H9 (cell line): ENCODE data around the gene NKD2. TPM values are rescaled to one million over a fixed set of nuclear protein-coding genes. Genes with fewer than 3 reads are reported as not detected.

Source experiments
- DNase-seq: peaks from one replicate; pipeline ENCODE4 v3.0.0-alpha.2; 2017
- H2AFZ ChIP-seq: one replicate; pipeline ENCODE4 v1.6.1; 2013; ENCODE audit warnings: mild to moderate bottlenecking, low read length, control low read depth, moderate library complexity
- H2AK5ac ChIP-seq: 2 replicates; pipeline ENCODE4 v1.6.1; 2013; ENCODE audit warnings: low read length, control low read depth, mixed read lengths; ENCODE audit not compliant: insufficient read length
- H2BK120ac ChIP-seq: one replicate; pipeline ENCODE4 v1.6.1; 2013; ENCODE audit warnings: low read depth, mild to moderate bottlenecking, low read length, control low read depth, inconsistent platforms; ENCODE audit not compliant: poor library complexity, severe bottlenecking
- H2BK12ac ChIP-seq: 2 replicates; pipeline ENCODE4 v1.6.1; 2013; ENCODE audit warnings: low read length, control low read depth, mixed read lengths, low read depth; ENCODE audit not compliant: insufficient read length
- H2BK15ac ChIP-seq: 2 replicates; pipeline ENCODE4 v1.6.1; 2013; ENCODE audit warnings: low read depth, low read length, control low read depth
- H2BK20ac ChIP-seq: one replicate; pipeline ENCODE4 v1.6.1; 2013; ENCODE audit warnings: low read depth, mild to moderate bottlenecking, low read length, control low read depth, inconsistent platforms; ENCODE audit not compliant: poor library complexity, severe bottlenecking
- H2BK5ac ChIP-seq: 2 replicates; pipeline ENCODE4 v1.6.1; 2013; ENCODE audit warnings: low read length, control low read depth, mixed read lengths; ENCODE audit not compliant: insufficient read length
- H3K14ac ChIP-seq: 2 replicates; pipeline ENCODE4 v1.6.1; 2013; ENCODE audit warnings: low read length, control low read depth; ENCODE audit not compliant: insufficient read depth
- H3K18ac ChIP-seq: 2 replicates; pipeline ENCODE4 v1.6.1; 2013; ENCODE audit warnings: low read depth, mild to moderate bottlenecking, mixed read lengths, low read length, control low read depth; ENCODE audit not compliant: insufficient read length
- H3K23ac ChIP-seq: 2 replicates; pipeline ENCODE4 v1.6.1; 2013; ENCODE audit warnings: low read length, control low read depth, mixed read lengths, low read depth; ENCODE audit not compliant: insufficient read length
- H3K23me2 ChIP-seq: 2 replicates; pipeline ENCODE4 v1.6.1; 2013; ENCODE audit warnings: low read depth, mild to moderate bottlenecking, mixed read lengths, low read length, control low read depth; ENCODE audit not compliant: insufficient read length, poor library complexity, severe bottlenecking
- H3K27ac ChIP-seq: 2 replicates; pipeline ENCODE4 v1.5.1; 2013; ENCODE audit warnings: low read length, control low read depth, mixed read lengths, low read depth; ENCODE audit not compliant: insufficient read length
- H3K27me3 ChIP-seq: 2 replicates; pipeline ENCODE4 v1.6.1; 2013; ENCODE audit warnings: low read length, control low read depth, inconsistent platforms; ENCODE audit not compliant: insufficient read depth
- H3K4ac ChIP-seq: 2 replicates; pipeline ENCODE4 v1.6.1; 2013; ENCODE audit warnings: low read depth, mild to moderate bottlenecking, control low read depth, inconsistent platforms, low read length, moderate library complexity
- H3K4me1 ChIP-seq: 2 replicates; pipeline ENCODE4 v1.6.1; 2013; ENCODE audit warnings: low read length, control low read depth, inconsistent platforms; ENCODE audit not compliant: insufficient read depth
- H3K4me2 ChIP-seq: 2 replicates; pipeline ENCODE4 v1.6.1; 2013; ENCODE audit warnings: low read length, control low read depth, mixed read lengths; ENCODE audit not compliant: insufficient read length, insufficient read depth
- H3K56ac ChIP-seq: 2 replicates; pipeline ENCODE4 v1.6.1; 2013; ENCODE audit warnings: low read depth, mild to moderate bottlenecking, mixed read lengths, low read length, control low read depth; ENCODE audit not compliant: insufficient read length
- H3K79me1 ChIP-seq: 2 replicates; pipeline ENCODE4 v1.6.1; 2013; ENCODE audit warnings: low read depth, mild to moderate bottlenecking, moderate library complexity, low read length, control low read depth, inconsistent platforms; ENCODE audit not compliant: insufficient read depth, poor library complexity, severe bottlenecking
- H3K79me2 ChIP-seq: 2 replicates; pipeline ENCODE4 v1.6.1; 2013; ENCODE audit warnings: low read length, control low read depth, inconsistent platforms; ENCODE audit not compliant: insufficient read depth
- H3K9ac ChIP-seq: 2 replicates; pipeline ENCODE4 v1.6.1; 2013; ENCODE audit warnings: low read length, control low read depth, mixed read lengths; ENCODE audit not compliant: insufficient read length; ENCODE audit errors: extremely low read depth
- H3K9me3 ChIP-seq: one replicate; pipeline ENCODE4 v1.6.1; 2013; ENCODE audit warnings: low read depth, low read length, inconsistent platforms; ENCODE audit not compliant: control insufficient read depth
- H3T11ph ChIP-seq: one replicate; pipeline ENCODE4 v1.6.1; 2013; ENCODE audit warnings: mild to moderate bottlenecking, low read length, control low read depth, inconsistent platforms
- H4K20me1 ChIP-seq: one replicate; pipeline ENCODE4 v1.6.1; 2013; ENCODE audit not compliant: control insufficient read depth, insufficient read length, insufficient read depth
- H4K5ac ChIP-seq: 2 replicates; pipeline ENCODE4 v1.6.1; 2013; ENCODE audit warnings: low read depth, mild to moderate bottlenecking, mixed read lengths, low read length, control low read depth; ENCODE audit not compliant: insufficient read length
- H4K8ac ChIP-seq: replicated peaks from 2 replicates; pipeline ENCODE4 v1.6.1; 2013; ENCODE audit warnings: low read length, control low read depth, mixed read lengths, low read depth; ENCODE audit not compliant: insufficient read length
- H4K91ac ChIP-seq: 2 replicates; pipeline ENCODE4 v1.6.1; 2013; ENCODE audit warnings: low read depth, mild to moderate bottlenecking, moderate library complexity, mixed read lengths, low read length, control low read depth; ENCODE audit not compliant: insufficient read length
- H3K27ac Mint-ChIP-seq, 3 experiments: 2 replicates in 2 of 3; 3 replicates in 1 of 3; pipeline ENCODE4 v1.8.0; 2020 to 2021; ENCODE audit warnings: mixed read lengths in 3 of 3, mild to moderate bottlenecking in 1 of 3, moderate library complexity in 1 of 3
- H3K27me3 Mint-ChIP-seq: 2 replicates; pipeline ENCODE4 v1.8.0; 2021; ENCODE audit warnings: low read depth, mild to moderate bottlenecking, moderate library complexity, mixed read lengths
- H3K36me3 Mint-ChIP-seq, 3 experiments: 2 replicates in 2 of 3; 3 replicates in 1 of 3; pipeline ENCODE4 v1.8.0; 2020 to 2021; ENCODE audit warnings: low read depth in 3 of 3, mixed read lengths in 3 of 3; ENCODE audit not compliant: insufficient read depth in 1 of 3
- H3K4me1 Mint-ChIP-seq, 2 experiments: 2 replicates each; pipeline ENCODE4 v1.8.0; 2020; ENCODE audit warnings: mixed read lengths in 2 of 2
- H3K4me3 Mint-ChIP-seq, 2 experiments: 2 replicates in 1 of 2; 3 replicates in 1 of 2; pipeline ENCODE4 v1.8.0; 2020 to 2021; ENCODE audit warnings: mild to moderate bottlenecking in 2 of 2, mixed read lengths in 2 of 2, moderate library complexity in 1 of 2
- H3K9me3 Mint-ChIP-seq, 2 experiments: 2 replicates in 1 of 2; 3 replicates in 1 of 2; pipeline ENCODE4 v1.8.0; 2020; ENCODE audit warnings: mild to moderate bottlenecking in 2 of 2, mixed read lengths in 2 of 2, moderate library complexity in 1 of 2
- CTCF ChIP-seq: fragments of 200-600 bp; sonication (generic); conservative IDR thresholded peaks from 3 replicates; pipeline ENCODE4 v1.8.0; 2021; ENCODE audit warnings: antibody characterized with exemption, mild to moderate bottlenecking
- WGBS: extraction: QIAGEN DNeasy Blood & Tissue Kit; methylation state at CpG from one replicate; pipeline ENCODE4 v1.1.7; 2013; ENCODE audit warnings: missing lambda C conversion rate, low lambda C conversion rate, mixed read lengths; ENCODE audit not compliant: insufficient read length; ENCODE audit errors: extremely low coverage; 5-methylcytosine and 5-hydroxymethylcytosine counted together
- total RNA-seq: library from RNA; stranded (reverse); gene quantifications from 2 replicates; pipeline ENCODE4 v1.2.1, GENCODE V29; 2021

The NKD2 gene
- total RNA-seq, 1 experiment from 2014 or later: 7.3 TPM

GRCh38 chr5:1013948-1014301 lies 5.3 kb downstream of the NKD2 start:
- no peak for TF ChIP-seq CTCF
- no peak overlapping the region for H4K5ac ChIP-seq
- H3K9ac ChIP-seq: no peak overlapping the region
- no peak overlapping the region for H3K56ac ChIP-seq
- H3K23me2 ChIP-seq: peaks cover 3% of the 10 kb centered on the region
- no peak overlapping the region for H2BK5ac ChIP-seq
- H3K27ac ChIP-seq: no peak overlapping the region
- H3K23ac ChIP-seq: no peak overlapping the region
- Mint-ChIP-seq H3K27ac (no peak overlapping the region), H3K9me3 (no peaks in the 10 kb centered on the region; a peak in 1 of 5 replicates), H3K4me1 (peaks cover 19 to 20% of the 10 kb centered on the region in 2 experiments), H3K4me3 (no peak overlapping the region), H3K36me3 (no peaks in the 10 kb centered on the region), H3K27me3 (peaks cover 22% of the 10 kb centered on the region)
- H3K4ac ChIP-seq: no peak overlapping the region
- no peak overlapping the region for H4K8ac ChIP-seq
- H3K79me2 ChIP-seq: no peaks in the 10 kb centered on the region
- no peak overlapping the region for H2BK15ac ChIP-seq
- H2BK12ac ChIP-seq: no peak overlapping the region
- peaks cover 5% of the 10 kb centered on the region; the same call in 1 of the 2 replicates for H3K27me3 ChIP-seq
- H2AK5ac ChIP-seq: no peak overlapping the region
- no peaks in the 10 kb centered on the region for H3K9me3 ChIP-seq
- no peak overlapping the region for H4K91ac ChIP-seq
- H3T11ph ChIP-seq: no peak overlapping the region
- no peak overlapping the region for H2AFZ ChIP-seq
- H3K18ac ChIP-seq: no peak overlapping the region
- H3K4me1 ChIP-seq: no peaks in the 10 kb centered on the region
- no peak for DNase-seq
- no peak overlapping the region for H3K4me2 ChIP-seq
- no peaks in the 10 kb centered on the region for H3K79me1 ChIP-seq
- H2BK120ac ChIP-seq: no peak overlapping the region
- no peak overlapping the region for H3K14ac ChIP-seq
- no CpG with 5 or more reads among the region's 3 CpGs for WGBS
- no peaks in the 10 kb centered on the region for H4K20me1 ChIP-seq
- H2BK20ac ChIP-seq: no peak overlapping the region
